GM18909 (cell line): ENCODE results near the gene CTAGE1.
"Not testable (repeated sequence)": the region's sequence is repeated elsewhere in the genome, so short reads cannot be mapped to it uniquely, and the experiment has no call there.

Source experiments
- ATAC-seq: cut with Tn5 transposase; IDR thresholded peaks from one replicate; pipeline ENCODE4 v1.9.1; 2021; ENCODE audit warnings: mild to moderate bottlenecking; ENCODE audit not compliant: unreplicated experiment, poor library complexity

CTAGE1 gene

GRCh38 chr18:22417496-22418188 lies at the start of gene CTAGE1:
Gene CTAGE1, minus strand, starts transcription at chr18:22417915. Its CDS starts 104 bp downstream, at chr18:22417811.
- no peak for ATAC-seq

- ATAC-seq, result no peak
Observed at GRCh38 chr18:22466608-22467395, 49.1 kb upstream of the CTAGE1 start.

- no peak for ATAC-seq
Observed at GRCh38 chr18:22465859-22466457, 48.2 kb upstream of the CTAGE1 start.

- ATAC-seq, result no peak
Observed at GRCh38 chr18:22463076-22463475, 45.4 kb upstream of the CTAGE1 start.

GRCh38 chr18:22459491-22459890 lies 41.8 kb upstream of the CTAGE1 start:
- ATAC-seq, result no peak

- ATAC-seq, result no peak
Observed at GRCh38 chr18:22457524-22457923, 39.8 kb upstream of the CTAGE1 start.

- ATAC-seq, result no peak
Observed at GRCh38 chr18:22456547-22456946, 38.8 kb upstream of the CTAGE1 start.

- no peak for ATAC-seq
Observed at GRCh38 chr18:22456116-22456480, 38.4 kb upstream of the CTAGE1 start.

GRCh38 chr18:22455425-22456115 lies 37.9 kb upstream of the CTAGE1 start:
- no peak for ATAC-seq

- ATAC-seq, result no peak
Observed at GRCh38 chr18:22453315-22453714, 35.6 kb upstream of the CTAGE1 start.

- no peak for ATAC-seq
Observed at GRCh38 chr18:22452226-22452668, 34.5 kb upstream of the CTAGE1 start.

GRCh38 chr18:22451796-22452195 lies 34.1 kb upstream of the CTAGE1 start:
- ATAC-seq, result no peak

GRCh38 chr18:22450766-22451165 lies 33.1 kb upstream of the CTAGE1 start:
- ATAC-seq, result not testable (repeated sequence)

- not testable (repeated sequence) for ATAC-seq
Observed at GRCh38 chr18:22450318-22450717, 32.6 kb upstream of the CTAGE1 start.

- ATAC-seq, result not testable (repeated sequence)
Observed at GRCh38 chr18:22449753-22450152, 32.0 kb upstream of the CTAGE1 start.

- ATAC-seq, result no peak
Observed at GRCh38 chr18:22448238-22448637, 30.5 kb upstream of the CTAGE1 start.

GRCh38 chr18:22447792-22448191 lies 30.1 kb upstream of the CTAGE1 start:
- ATAC-seq, result no peak

GRCh38 chr18:22446911-22447310 lies 29.2 kb upstream of the CTAGE1 start:
- ATAC-seq, result no peak

GRCh38 chr18:22446325-22446724 lies 28.6 kb upstream of the CTAGE1 start:
- no peak for ATAC-seq

GRCh38 chr18:22441638-22442037 lies 23.9 kb upstream of the CTAGE1 start:
- no peak for ATAC-seq

- no peak for ATAC-seq
Observed at GRCh38 chr18:22439447-22439846, 21.7 kb upstream of the CTAGE1 start.
